ENCODE data around the gene SDK1. TPM values are rescaled to one million over a fixed set of nuclear protein-coding genes. Genes with fewer than 3 reads are reported as not detected.

The SDK1 gene
- total and polyA plus RNA-seq, 4 donors: 1.9 to 46.3 (median 12.4) TPM

GRCh38 chr7:3805151-3805550, 504.1 kb downstream of the SDK1 start:
- ATAC-seq (ENCODE audit: low FRiP score) (no peak), DNase-seq (no peak)
- Histone ChIP-seq H3K36me3 (ENCODE audit: control insufficient read depth in 1 of 2, insufficient read depth in 2 of 2, low read length in 1 of 2) (no peaks in the 10 kb centered on the region), H3K9me3 (ENCODE audit: control insufficient read depth, low read length) (no peaks in the 10 kb centered on the region), H3K4me1 (ENCODE audit: control insufficient read depth in 1 of 2, insufficient read depth in 2 of 2, low read length in 2 of 2) (no peaks in the 10 kb centered on the region), H3K27me3 (ENCODE audit: control insufficient read depth in 1 of 2, insufficient read depth in 2 of 2, low read length in 1 of 2) (no peaks in the 10 kb centered on the region), H3K4me3 (ENCODE audit: low read length in 2 of 2) (no peak overlapping the region), H3K27ac (ENCODE audit: low read depth in 1 of 2, low read length in 2 of 2) (no peak overlapping the region)
- WGBS, 2 donors: 78 to 85% methylated on average over 3 of the region's 3 CpGs
- intact Hi-C loops (cut with DNase I): no loop called here

- DNase-seq: no peak
- Histone ChIP-seq H3K4me1 (ENCODE audit: control insufficient read depth in 1 of 2, insufficient read depth in 2 of 2, low read length in 2 of 2) (no peaks in the 10 kb centered on the region), H3K27me3 (ENCODE audit: control insufficient read depth in 1 of 2, insufficient read depth in 2 of 2, low read length in 1 of 2) (no peaks in the 10 kb centered on the region), H3K36me3 (ENCODE audit: control insufficient read depth in 1 of 2, insufficient read depth in 2 of 2, low read length in 1 of 2) (no peaks in the 10 kb centered on the region), H3K9me3 (ENCODE audit: control insufficient read depth, low read length) (no peaks in the 10 kb centered on the region), H3K4me3 (ENCODE audit: low read length in 2 of 2) (no peak overlapping the region), H3K27ac (ENCODE audit: low read depth in 1 of 2, low read length in 2 of 2) (no peak overlapping the region)
- intact Hi-C loops (cut with DNase I): no loop called here
- WGBS, 2 donors: 77 to 89% methylated on average over 8 of the region's 8 CpGs
- ATAC-seq (ENCODE audit: low FRiP score): no peak
These were observed 505.5 kb downstream of the SDK1 start for GRCh38 chr7:3806516-3806915.

GRCh38 chr7:3807824-3808223, 506.8 kb downstream of the SDK1 start:
- no peak overlapping the region for H3K4me3 ChIP-seq (ENCODE audit: low read length in 2 of 2)
- intact Hi-C loops (cut with DNase I): no loop called here
- H3K27me3 ChIP-seq (ENCODE audit: control insufficient read depth in 1 of 2, insufficient read depth in 2 of 2, low read length in 1 of 2): no peaks in the 10 kb centered on the region
- no peak overlapping the region for H3K27ac ChIP-seq (ENCODE audit: low read depth in 1 of 2, low read length in 2 of 2)
- ATAC-seq (ENCODE audit: low FRiP score): no peak
- H3K36me3 ChIP-seq (ENCODE audit: control insufficient read depth in 1 of 2, insufficient read depth in 2 of 2, low read length in 1 of 2): no peaks in the 10 kb centered on the region
- no peak for DNase-seq
- WGBS, 2 donors: 91 to 92% methylated on average over 9 of the region's 9 CpGs
- no peaks in the 10 kb centered on the region for H3K4me1 ChIP-seq (ENCODE audit: control insufficient read depth in 1 of 2, insufficient read depth in 2 of 2, low read length in 2 of 2)
- no peaks in the 10 kb centered on the region for H3K9me3 ChIP-seq (ENCODE audit: control insufficient read depth, low read length)

- no peak overlapping the region for H3K4me3 ChIP-seq (ENCODE audit: low read length in 2 of 2)
- H3K4me1 ChIP-seq (ENCODE audit: control insufficient read depth in 1 of 2, insufficient read depth in 2 of 2, low read length in 2 of 2): no peaks in the 10 kb centered on the region
- no peak for DNase-seq
- no peaks in the 10 kb centered on the region for H3K36me3 ChIP-seq (ENCODE audit: control insufficient read depth in 1 of 2, insufficient read depth in 2 of 2, low read length in 1 of 2)
- WGBS, 2 donors: 90 to 92% methylated on average over 6 of the region's 6 CpGs
- H3K27me3 ChIP-seq (ENCODE audit: control insufficient read depth in 1 of 2, insufficient read depth in 2 of 2, low read length in 1 of 2): no peaks in the 10 kb centered on the region
- ATAC-seq (ENCODE audit: low FRiP score): no peak
- intact Hi-C loops (cut with DNase I): no loop called here
- no peak overlapping the region for H3K27ac ChIP-seq (ENCODE audit: low read depth in 1 of 2, low read length in 2 of 2)
- no peaks in the 10 kb centered on the region for H3K9me3 ChIP-seq (ENCODE audit: control insufficient read depth, low read length)
These were observed 520.4 kb downstream of the SDK1 start for GRCh38 chr7:3821488-3821887.

GRCh38 chr7:3825491-3825890, 524.4 kb downstream of the SDK1 start:
- no peaks in the 10 kb centered on the region for H3K27me3 ChIP-seq (ENCODE audit: control insufficient read depth in 1 of 2, insufficient read depth in 2 of 2, low read length in 1 of 2)
- WGBS, 2 donors: 65 to 74% methylated on average over 3 of the region's 3 CpGs
- intact Hi-C loops (cut with DNase I): no loop called here

GRCh38 chr7:3832199-3832598, 531.1 kb downstream of the SDK1 start:
- no peaks in the 10 kb centered on the region for H3K9me3 ChIP-seq (ENCODE audit: control insufficient read depth, low read length)
- DNase-seq: no peak
- H3K27me3 ChIP-seq (ENCODE audit: control insufficient read depth in 1 of 2, insufficient read depth in 2 of 2, low read length in 1 of 2): no peaks in the 10 kb centered on the region
- no peak overlapping the region for H3K27ac ChIP-seq (ENCODE audit: low read depth in 1 of 2, low read length in 2 of 2)
- no peak overlapping the region for H3K4me3 ChIP-seq (ENCODE audit: low read length in 2 of 2)
- no peaks in the 10 kb centered on the region for H3K4me1 ChIP-seq (ENCODE audit: control insufficient read depth in 1 of 2, insufficient read depth in 2 of 2, low read length in 2 of 2)
- ATAC-seq (ENCODE audit: low FRiP score): no peak
- intact Hi-C loops (cut with DNase I): no loop called here
- 85 to 87% methylated on average over 4 of the region's 4 CpGs for WGBS, 2 donors
- no peaks in the 10 kb centered on the region for H3K36me3 ChIP-seq (ENCODE audit: control insufficient read depth in 1 of 2, insufficient read depth in 2 of 2, low read length in 1 of 2)

More at GRCh38 chr7:3825491-3825890, 524.4 kb downstream of the SDK1 start:
- H3K4me3 ChIP-seq (ENCODE audit: low read length in 2 of 2): no peak overlapping the region
- H3K4me1 ChIP-seq (ENCODE audit: control insufficient read depth in 1 of 2, insufficient read depth in 2 of 2, low read length in 2 of 2): no peaks in the 10 kb centered on the region
- no peak for ATAC-seq (ENCODE audit: low FRiP score)
- no peak for DNase-seq
- H3K27ac ChIP-seq (ENCODE audit: low read depth in 1 of 2, low read length in 2 of 2): no peak overlapping the region
- no peaks in the 10 kb centered on the region for H3K36me3 ChIP-seq (ENCODE audit: control insufficient read depth in 1 of 2, insufficient read depth in 2 of 2, low read length in 1 of 2)
- H3K9me3 ChIP-seq (ENCODE audit: control insufficient read depth, low read length): no peaks in the 10 kb centered on the region

DNA sequence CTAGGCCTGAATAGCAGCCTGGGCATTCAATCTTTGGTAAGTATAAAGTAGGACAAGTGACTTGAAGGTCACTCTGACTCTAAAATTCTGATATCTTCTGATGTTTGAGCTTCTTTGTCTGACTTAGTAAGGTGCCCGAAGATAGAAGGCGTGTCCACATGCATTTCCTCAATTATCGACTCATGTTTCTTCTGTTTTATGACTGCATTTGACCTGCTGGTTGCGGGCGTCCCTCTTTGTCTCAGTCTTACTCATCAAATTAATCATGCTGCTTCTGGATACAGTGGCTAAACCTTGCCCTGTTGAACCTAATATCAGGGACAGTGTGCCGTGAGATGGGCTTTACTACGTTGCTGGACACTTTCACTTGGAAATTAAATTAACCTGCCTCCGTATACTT, 534.1 kb downstream of the SDK1 start:
- Histone ChIP-seq H3K27me3 (ENCODE audit: control insufficient read depth in 1 of 2, insufficient read depth in 2 of 2, low read length in 1 of 2) (no peaks in the 10 kb centered on the region), H3K27ac (ENCODE audit: low read depth in 1 of 2, low read length in 2 of 2) (no peak overlapping the region), H3K4me1 (ENCODE audit: control insufficient read depth in 1 of 2, insufficient read depth in 2 of 2, low read length in 2 of 2) (no peaks in the 10 kb centered on the region), H3K9me3 (ENCODE audit: control insufficient read depth, low read length) (no peaks in the 10 kb centered on the region), H3K36me3 (ENCODE audit: control insufficient read depth in 1 of 2, insufficient read depth in 2 of 2, low read length in 1 of 2) (no peaks in the 10 kb centered on the region), H3K4me3 (ENCODE audit: low read length in 2 of 2) (no peak overlapping the region)
- no peak for DNase-seq
- 94 to 96% methylated on average over 8 of the region's 8 CpGs for WGBS, 2 donors
- intact Hi-C loops (cut with DNase I): no loop called here
- ATAC-seq (ENCODE audit: low FRiP score): no peak

DNA sequence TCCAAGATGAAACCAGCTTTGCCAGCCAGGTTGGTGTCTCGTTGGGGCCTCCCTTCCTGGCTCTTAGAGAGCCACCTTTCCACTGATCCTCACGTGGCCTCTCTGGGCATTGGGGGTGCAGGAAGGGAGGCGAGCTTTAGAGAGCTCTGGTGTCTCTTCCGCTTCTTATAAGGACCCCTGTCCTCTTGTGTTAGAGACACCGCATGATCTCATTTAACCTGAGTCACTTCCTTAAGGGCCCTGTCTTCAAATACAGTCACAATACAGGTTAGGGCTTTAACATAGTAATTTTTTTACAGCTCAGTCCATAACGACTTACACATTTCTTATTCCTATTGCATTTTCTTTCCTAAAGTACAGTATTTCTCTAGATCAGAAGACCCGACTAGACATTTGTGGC, 535.8 kb downstream of the SDK1 start:
- Histone ChIP-seq H3K27ac (ENCODE audit: low read depth in 1 of 2, low read length in 2 of 2) (no peak overlapping the region), H3K4me3 (ENCODE audit: low read length in 2 of 2) (no peak overlapping the region), H3K27me3 (ENCODE audit: control insufficient read depth in 1 of 2, insufficient read depth in 2 of 2, low read length in 1 of 2) (no peaks in the 10 kb centered on the region), H3K4me1 (ENCODE audit: control insufficient read depth in 1 of 2, insufficient read depth in 2 of 2, low read length in 2 of 2) (no peaks in the 10 kb centered on the region), H3K9me3 (ENCODE audit: control insufficient read depth, low read length) (no peaks in the 10 kb centered on the region), H3K36me3 (ENCODE audit: control insufficient read depth in 1 of 2, insufficient read depth in 2 of 2, low read length in 1 of 2) (no peaks in the 10 kb centered on the region)
- 77 to 81% methylated on average over 7 of the region's 7 CpGs for WGBS, 2 donors
- no peak for ATAC-seq (ENCODE audit: low FRiP score)
- no peak for DNase-seq
- intact Hi-C loops (cut with DNase I): no loop called here

DNA sequence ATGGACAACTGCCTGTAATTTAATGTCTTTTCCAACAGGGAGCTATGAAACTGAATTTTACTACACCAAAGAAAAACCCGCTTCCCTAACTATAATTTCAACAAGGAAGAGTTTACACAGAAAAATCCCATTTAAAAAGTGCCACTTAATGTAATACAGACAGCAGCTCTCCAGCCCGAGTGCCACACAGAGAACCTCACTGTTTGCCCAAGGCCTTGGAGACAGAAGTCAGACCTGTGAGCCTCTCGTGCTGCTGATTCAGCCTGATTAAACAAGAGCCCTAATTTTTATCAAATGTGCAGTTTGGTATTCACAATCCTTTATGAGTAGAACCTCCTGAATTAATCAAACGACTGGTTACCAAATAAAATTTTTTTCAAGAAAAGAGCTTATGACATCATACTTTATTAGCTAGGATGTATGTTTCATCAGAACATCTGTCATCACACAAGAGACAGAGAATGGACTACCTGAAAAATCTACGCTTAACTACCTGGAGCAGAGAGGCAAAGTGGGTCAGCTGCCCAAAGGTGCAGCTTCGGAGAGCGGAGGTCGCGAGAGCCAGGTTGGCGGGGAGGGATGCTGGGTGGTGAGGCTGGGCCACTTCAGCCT, 543.6 kb downstream of the SDK1 start:
- ATAC-seq (ENCODE audit: low FRiP score) (no peak), DNase-seq (no peak)
- no peaks in the 10 kb centered on the region for H3K36me3 ChIP-seq (ENCODE audit: control insufficient read depth in 1 of 2, insufficient read depth in 2 of 2, low read length in 1 of 2)
- H3K4me3 ChIP-seq (ENCODE audit: low read length in 2 of 2): no peak overlapping the region
- WGBS, 2 donors: 95 to 96% methylated on average over 10 of the region's 10 CpGs
- H3K27ac ChIP-seq (ENCODE audit: low read depth in 1 of 2, low read length in 2 of 2): no peak overlapping the region
- H3K27me3 ChIP-seq (ENCODE audit: control insufficient read depth in 1 of 2, insufficient read depth in 2 of 2, low read length in 1 of 2): no peaks in the 10 kb centered on the region
- intact Hi-C loops (cut with DNase I): no loop called here
- no peaks in the 10 kb centered on the region for H3K9me3 ChIP-seq (ENCODE audit: control insufficient read depth, low read length)
- no peaks in the 10 kb centered on the region for H3K4me1 ChIP-seq (ENCODE audit: control insufficient read depth in 1 of 2, insufficient read depth in 2 of 2, low read length in 2 of 2)
